ENCODE measurements around the gene DVL1. TPM values are rescaled to one million over a fixed set of nuclear protein-coding genes. Genes with fewer than 3 reads are reported as not detected.
"Not testable (repeated sequence)": the region's sequence is repeated elsewhere in the genome, so short reads cannot be mapped to it uniquely, and the experiment has no call there.

DVL1 gene
- polyA plus RNA-seq, 10 donors = 26.6 to 50.4 (median 34.9) TPM

GRCh38 chr1:1327291-1327690, 21.9 kb downstream of the DVL1 start:
- no peak for DNase-seq

DNA sequence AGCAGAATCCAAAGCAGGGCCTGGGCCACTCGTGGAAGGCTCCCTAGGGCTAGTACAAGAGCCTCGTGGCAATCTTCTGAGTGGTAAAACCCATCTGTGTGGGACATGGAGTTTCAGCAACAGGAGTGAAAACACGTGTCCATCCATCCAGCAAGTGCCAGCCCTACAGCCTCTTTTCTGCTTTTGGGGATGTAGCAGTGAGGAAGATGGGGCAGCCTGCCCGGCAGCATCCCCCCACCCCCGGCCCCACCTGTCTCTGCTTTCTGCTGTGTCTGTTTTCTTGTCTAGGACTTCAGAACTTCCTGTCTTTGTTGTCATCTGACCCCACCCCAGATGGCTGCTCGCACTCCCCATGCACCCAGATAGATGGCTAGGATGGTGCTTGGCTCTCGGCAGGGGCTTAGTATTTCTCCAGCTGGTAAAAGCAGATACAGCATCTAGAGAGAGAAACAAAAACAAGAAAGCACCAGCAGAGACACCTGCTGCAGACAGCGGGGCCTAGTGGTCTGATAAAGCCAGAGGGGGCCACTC, 23.1 kb downstream of the DVL1 start:
- no peak for DNase-seq

- no peak for DNase-seq
Observed at GRCh38 chr1:1325288-1326074, 23.7 kb downstream of the DVL1 start.

GRCh38 chr1:1324524-1325287, 24.5 kb downstream of the DVL1 start, which contains the start of the genes CPTP and INTS11:
Gene CPTP (plus strand): TSS chr1:1324802. CDS start chr1:1326911, 2,109 bp downstream.
Gene INTS11 (minus strand): TSS chr1:1324660. CDS start chr1:1324608, 52 bp downstream.
- DNase-seq = peak; percentile 90 to 96 (median 94)

DNA sequence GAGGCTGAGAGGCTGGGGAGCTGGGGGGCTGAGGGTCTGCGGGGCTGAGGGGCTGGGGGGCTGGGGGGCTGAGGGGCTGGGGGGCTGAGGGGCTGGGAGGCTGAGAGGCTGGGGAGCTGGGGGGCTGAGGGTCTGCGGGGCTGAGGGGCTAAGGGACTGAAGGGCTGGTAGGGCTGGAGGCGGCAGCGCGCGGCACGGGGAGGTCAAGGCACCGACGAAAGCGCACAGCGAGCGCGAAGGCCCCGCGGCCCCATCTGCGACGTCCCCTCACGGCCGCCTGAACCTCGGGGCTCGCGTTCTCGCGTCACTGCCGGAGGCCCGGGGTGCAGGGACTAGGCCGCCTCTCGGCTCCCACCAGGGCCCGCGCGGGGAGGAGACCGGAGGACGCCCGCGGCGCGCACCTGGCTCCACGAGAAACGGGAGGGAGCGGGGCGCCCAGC, 25.1 kb downstream of the DVL1 start:
- DNase-seq = no peak

GRCh38 chr1:1322952-1323351, 26.3 kb downstream of the DVL1 start:
- DNase-seq = no peak

DNA sequence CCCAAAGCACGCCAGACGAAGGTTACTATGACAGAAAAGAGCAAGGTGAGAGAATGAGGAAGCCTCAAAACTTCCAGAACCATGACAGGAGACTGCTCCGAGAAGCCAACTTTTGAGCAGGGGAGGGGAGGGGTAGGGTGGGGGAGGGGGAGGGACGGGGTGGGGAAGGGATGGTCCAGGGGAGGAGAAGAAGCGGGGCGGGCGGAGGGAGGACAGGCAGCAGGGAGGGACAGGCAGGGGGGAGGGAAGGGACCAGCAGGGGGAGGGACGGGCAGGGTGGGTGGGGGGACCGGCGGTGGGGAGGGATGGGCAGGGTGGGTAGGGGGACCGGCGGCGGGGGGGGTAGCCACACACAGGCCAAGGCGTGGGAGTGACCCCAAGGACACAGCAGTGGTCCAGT, 26.8 kb downstream of the DVL1 start:
- no peak for DNase-seq

DNA sequence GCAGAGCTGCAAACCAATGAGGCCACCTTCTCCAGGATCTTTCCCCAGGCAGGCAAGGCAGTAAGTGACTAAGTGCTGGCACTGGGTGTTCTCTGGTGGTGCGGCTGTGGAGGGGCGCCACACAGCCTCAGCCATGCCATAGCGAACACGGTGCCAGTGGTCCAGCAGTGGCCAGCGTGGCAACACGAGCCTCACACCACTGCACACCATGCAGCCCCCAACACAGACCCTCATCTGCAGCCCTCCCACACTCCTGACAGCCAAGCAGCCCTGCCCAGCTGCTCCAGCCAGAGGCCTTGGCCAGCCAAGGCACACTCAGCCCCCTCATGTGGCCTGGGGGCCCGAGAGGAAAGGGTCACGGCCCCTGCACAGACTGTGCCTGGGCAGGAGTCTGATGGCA, 27.7 kb downstream of the DVL1 start:
- DNase-seq = no peak

- no peak for DNase-seq
Observed at GRCh38 chr1:1320666-1321448, 28.4 kb downstream of the DVL1 start.

GRCh38 chr1:1319646-1319941, 29.6 kb downstream of the DVL1 start:
- DNase-seq = no peak

DNA sequence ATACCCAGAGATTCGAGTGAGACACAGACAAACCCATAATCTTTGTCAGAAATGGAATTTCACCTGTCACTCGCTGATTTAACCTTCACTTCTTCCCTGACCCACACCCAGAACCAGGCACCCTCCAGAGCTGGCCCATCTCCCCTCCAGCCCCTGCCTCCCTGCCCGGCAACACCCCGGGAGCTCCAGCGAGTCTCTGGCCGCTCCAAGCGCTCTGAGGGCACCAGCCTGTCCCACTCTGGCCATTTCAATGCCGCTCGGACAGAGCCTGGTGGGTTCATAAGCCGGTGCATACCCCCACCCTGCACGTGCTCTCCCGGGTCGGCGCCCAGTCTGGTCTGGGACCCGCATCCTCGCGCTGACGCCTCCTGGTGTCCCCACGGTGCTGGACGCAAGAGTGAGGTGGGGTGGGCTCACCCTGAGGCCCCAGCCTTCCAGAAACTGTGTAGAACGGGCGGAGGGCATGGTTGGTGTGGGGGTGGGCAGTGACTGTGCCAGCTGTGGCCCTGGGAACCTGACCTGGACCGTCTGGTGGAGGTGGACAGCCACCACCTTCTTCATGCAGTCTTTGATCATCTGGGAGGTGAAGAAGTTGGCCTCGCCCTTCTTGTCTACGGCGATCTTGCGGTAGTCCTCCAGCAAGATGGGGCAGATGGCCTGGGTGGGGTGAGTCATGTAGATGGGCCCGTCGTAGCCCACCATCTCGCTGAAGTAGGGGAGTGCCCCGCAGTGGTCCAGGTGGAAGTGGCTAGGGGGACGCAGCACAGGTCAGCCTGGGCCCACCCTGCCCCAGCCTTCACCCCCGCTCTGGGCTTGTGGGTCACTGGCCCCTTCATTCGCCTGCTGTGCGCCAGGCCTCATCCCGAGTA, 30.2 kb downstream of the DVL1 start:
- DNase-seq = no peak

GRCh38 chr1:1318131-1318652, 31.0 kb downstream of the DVL1 start:
- peak; percentile 65 to 75 (median 70) for DNase-seq

DNA sequence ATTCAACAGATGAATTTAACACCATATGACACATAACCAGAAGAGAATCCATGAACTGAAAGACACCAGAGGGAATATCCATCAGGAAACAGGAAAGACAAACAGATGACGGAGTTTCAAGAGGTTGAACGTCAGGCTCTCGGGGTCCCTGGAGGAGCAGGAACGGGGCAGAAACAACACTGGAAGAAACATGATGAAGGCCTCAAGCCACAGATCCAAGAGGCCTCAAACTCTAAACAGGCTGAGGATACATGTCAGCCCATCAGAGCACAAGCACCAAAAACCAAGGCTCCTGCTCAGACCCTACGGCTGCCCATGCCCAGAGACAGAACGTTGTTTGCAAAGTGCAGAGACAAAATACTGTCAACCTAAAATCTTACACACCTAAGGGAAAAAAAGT, 31.8 kb downstream of the DVL1 start:
- DNase-seq = no peak

DNA sequence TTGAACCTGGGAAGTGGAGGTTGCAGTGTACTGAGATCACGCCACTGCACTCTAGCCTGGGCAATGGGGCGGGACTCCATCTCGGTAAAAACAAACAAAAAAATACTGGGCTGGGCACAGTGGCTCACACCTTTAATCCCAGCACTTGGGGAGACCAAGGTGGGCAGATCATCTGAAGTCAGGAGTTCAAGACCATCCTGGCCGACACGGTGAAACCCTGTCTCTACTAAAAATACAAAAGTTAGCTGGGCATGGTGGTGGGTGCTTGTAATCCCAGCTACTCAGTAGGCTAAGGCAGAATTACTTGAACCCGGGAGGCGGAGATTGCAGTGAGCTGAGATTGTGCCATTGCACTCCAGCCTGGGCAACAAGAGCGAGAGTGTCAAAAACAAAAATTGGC, 33.0 kb downstream of the DVL1 start:
- DNase-seq = not testable (repeated sequence)

- no peak for DNase-seq
Observed at GRCh38 chr1:1315435-1315954, 33.7 kb downstream of the DVL1 start.

GRCh38 chr1:1314678-1315335, 34.4 kb downstream of the DVL1 start:
- DNase-seq = no peak

DNA sequence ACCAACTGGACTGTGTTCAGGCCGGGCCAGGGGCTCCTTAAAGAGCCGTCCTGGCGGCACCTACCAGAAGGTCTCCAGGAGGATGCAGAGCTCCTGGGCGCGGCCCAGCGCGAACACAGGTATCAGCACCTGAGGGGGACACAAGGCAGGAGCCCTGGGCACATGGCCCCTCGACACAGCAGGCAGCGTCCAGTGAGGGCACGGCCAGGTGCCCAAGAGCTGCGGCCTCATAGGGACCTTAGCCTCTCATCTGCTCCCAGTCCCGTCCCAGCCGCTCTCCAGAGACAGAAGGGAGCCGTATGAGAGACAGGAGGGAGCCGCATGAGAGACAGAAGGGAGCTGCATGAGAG, 35.0 kb downstream of the DVL1 start:
- DNase-seq = no peak

DNA sequence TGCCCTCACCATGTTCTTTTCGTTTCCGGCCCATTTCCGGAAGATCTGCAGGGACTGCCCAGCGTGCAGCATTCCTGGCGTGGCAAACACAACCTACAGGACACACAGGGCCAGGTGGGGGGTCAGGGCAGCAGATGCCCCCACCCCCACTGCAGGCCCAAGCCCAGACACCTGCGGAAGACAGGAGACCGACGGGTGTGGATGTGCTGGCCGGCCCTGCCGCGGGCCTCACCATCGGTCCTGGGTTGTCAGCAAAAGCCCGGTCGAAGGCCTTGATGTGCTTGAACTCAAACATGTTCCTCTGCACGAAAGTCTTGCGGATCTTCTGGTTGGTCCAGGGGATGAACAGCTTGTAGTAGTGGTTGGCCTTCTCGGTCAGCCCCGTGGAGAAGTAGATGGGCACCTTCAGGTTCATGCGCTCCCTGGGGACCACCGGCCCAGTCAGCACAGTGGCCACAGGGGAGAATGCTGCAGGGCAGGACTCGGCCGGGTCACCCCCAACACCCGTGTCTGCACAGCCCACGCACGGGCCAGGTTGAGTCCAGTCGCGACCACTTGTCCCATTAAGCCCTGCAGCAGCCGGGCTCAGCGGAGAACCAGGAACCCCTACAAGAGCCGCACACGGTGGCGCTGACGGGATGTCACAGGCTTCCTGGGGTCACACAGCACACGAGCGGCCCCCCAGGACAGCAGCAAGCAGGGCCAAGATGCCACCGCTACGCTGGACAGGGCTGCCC, 35.5 kb downstream of the DVL1 start:
- DNase-seq = no peak

Measured in muscle of back (tissue), 11 donors.